HG02884 (cell line): ENCODE results near the gene E2F3.

ENCODE experiments used
- ATAC-seq: cut with Tn5 transposase; IDR thresholded peaks from one replicate; pipeline ENCODE4 v1.9.1; 2021; ENCODE audit warnings: mild to moderate bottlenecking, moderate library complexity; ENCODE audit not compliant: unreplicated experiment

The E2F3 gene

GRCh38 chr6:20433321-20433720 is 31.6 kb downstream of the E2F3 start:
- ATAC-seq = no peak

GRCh38 chr6:20433929-20434328 is 32.2 kb downstream of the E2F3 start:
- no peak for ATAC-seq

- ATAC-seq = no peak
Measured at GRCh38 chr6:20434766-20435165, 33.1 kb downstream of the E2F3 start.

DNA sequence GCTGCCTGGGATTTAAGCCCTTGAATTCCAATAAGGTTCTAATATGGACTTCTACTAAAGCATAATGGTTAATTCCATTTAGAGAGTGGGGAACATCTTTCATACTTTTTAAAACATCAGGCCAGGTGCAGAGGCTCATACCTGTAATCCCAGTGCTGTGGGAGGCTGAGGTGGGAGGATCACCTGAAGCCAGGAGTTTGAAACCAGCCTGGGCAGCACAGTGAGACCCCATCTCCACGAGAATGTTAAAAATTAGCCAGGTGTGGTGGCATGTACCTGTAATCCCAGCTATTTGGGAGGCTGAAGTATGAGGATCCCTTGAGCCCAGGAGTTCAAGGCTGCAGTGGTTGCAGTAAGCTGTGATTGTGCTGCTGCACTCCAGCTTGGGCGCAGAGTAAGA is 35.0 kb downstream of the E2F3 start:
- no peak for ATAC-seq

DNA sequence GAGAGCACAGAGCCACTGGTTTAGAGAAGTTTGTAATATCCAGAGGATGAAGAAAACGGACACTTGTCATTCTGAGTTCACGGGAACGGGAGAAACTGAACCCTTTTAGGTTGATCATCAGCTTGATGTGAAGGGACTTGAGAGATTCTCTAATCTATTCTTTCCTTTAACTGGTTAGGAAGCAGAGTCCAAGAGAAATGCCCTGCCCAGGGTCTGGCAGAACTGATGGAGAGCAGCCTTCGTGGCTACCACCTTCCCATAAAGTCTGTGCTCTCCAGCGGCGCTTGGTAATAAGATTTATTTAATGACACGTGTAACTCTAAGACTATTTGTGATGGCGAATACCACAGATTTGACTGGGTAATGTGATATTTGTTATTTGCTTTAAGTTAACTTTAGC is 36.0 kb downstream of the E2F3 start:
- ATAC-seq = no peak

DNA sequence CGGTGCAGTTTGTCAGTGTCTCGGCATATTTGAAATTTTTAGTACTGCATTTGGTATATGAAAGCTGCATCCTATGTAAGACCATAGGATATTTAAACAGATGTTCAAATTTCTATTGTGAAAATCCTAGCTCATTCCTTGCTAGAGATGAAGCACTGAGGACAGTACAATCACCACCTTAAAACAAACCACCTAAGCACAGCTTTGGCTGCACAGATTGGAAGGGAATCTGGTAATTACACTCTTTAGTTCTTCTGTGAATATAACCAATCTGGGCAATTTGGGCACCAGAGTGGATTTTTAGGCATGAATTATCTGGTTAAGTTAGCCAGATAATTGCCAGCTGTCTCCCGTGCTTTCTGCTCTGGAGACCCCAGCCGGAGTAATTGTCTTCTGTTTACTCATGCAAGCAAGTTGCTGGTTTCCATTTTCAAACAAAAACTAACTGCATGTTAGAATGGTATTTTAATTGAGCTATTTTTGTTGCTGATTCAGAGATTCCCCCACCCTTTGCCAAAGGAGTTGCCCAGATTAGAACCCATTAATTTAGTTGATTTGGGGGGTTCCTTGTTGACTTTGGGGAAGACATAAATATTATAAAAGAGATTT is 36.9 kb downstream of the E2F3 start:
- no peak for ATAC-seq

DNA sequence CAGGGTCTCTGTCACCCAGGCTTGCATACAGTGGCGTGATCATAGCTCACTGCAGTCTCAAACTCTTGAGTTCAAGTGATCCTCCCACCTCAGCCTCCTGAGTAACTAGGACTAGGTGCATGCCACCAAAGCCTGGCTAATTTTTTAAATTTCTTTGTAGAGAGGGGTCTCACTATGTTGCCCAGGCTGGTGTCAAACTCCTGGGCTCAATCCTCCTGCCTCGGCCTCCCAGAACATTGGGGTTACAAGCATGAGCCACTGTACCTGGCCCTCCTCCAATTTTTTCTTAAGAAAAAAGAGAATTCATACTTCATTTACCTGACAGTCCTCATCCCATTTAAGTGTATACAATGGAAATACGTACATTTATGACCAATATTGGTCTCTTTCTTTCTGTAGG is 37.9 kb downstream of the E2F3 start:
- ATAC-seq = no peak

GRCh38 chr6:20440296-20440695 is 38.6 kb downstream of the E2F3 start:
- ATAC-seq = no peak

DNA sequence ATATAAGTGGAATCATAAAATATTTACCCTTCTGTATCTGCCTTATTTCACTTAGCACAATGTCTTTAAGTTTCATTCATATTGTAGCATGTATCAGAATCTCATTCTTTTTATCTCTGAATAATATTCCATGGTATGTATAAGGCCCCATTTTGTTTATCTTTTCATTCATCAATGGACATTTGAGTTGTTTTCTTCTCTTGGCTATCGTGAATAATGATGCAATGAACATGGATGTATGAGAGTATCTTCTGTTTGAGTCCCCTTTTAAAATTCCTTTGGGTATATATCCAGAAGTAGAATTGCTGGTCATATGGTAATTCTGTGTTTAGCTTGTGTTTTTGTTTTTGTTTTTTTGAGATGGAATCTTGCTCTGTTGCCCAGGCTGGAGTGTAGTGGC is 39.6 kb downstream of the E2F3 start:
- no peak for ATAC-seq

GRCh38 chr6:20441921-20442320 is 40.2 kb downstream of the E2F3 start:
- ATAC-seq = no peak

DNA sequence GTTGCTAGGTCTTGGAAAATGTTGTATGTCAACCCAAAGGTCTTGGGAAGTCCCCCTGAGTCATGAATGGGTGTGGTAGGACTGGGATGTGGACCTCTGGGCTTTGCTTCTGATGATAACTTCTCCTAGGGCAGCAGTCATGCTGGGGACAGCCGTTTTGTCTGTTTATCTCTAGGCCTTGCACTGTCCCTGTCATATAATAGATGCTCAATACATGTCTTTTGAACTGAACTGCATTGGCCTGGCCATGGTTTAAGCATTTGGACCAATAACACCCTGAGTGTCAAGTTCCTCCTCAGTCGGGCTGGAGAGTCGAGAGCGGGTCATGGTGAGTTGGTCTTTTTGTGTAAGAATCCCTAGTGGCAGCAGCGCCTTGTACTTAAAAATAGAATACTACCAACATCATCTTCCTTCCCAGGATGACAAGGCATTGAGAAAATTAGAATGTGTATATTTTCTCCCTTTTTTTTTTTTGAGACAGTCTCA is 43.1 kb downstream of the E2F3 start:
- ATAC-seq = no peak

DNA sequence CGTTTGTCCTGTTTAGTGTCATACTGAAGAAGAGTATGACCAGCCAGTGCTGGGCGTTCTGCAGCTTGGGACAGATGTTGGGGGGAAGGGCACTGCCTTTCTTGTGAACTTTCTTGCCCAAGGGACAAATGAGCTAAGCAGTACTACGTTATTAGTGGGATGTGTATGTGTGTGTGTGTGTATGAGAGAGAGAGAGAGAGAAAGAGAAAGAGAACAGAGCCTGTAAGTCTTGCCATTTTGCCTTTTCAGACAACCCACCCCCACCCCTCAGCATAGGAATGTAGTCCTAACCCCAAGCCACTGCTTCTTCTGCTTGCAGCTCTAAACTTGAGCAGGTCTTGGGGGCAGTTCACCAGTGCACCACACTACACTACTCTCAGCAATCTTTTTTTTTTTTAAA is 45.5 kb downstream of the E2F3 start:
- ATAC-seq = no peak

- no peak for ATAC-seq
Measured at GRCh38 chr6:20447581-20448132, 46.0 kb downstream of the E2F3 start.

DNA sequence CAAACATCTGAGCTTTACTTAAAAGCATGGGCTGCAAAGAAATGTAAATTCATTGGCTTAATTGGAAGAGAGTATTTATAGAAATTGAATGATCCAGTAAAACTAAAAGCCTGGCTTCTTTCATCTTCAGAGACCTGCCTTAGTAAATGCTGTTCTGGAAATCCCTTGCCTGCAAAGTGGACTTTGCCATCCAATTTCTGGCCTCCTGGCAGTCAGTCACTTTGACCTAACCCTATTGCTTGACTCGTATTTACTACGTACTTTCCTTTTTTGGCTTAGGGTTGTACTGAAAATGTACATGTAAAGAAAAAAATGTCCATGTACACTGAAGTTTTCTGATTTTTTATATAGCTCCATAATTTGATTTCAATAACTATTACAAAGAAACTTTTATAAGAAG is 47.1 kb downstream of the E2F3 start:
- ATAC-seq = no peak

- no peak for ATAC-seq
Measured at GRCh38 chr6:20454204-20454824, 52.6 kb downstream of the E2F3 start.

GRCh38 chr6:20455251-20455940 is 53.7 kb downstream of the E2F3 start:
- no peak for ATAC-seq

GRCh38 chr6:20458027-20458894 is 56.6 kb downstream of the E2F3 start:
- ATAC-seq = no peak

DNA sequence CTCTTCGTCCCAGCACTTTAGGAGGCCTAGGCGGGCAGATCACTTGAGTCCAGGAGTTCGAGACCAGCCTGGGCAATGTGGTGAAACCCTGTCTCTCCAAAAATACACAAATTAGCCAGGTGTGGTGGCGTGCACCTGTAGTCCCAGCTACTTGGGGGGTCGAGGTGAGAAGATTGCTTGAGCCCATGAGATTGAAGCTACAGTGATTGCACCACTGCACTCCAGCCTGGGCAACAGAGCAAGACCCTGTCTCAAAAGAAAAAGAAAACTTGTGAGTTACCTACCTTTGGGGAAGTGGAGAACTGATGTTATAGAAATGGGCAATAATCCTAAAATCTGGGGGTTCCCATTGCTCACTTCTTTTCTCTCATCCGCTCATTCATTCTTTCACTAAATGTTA is 58.0 kb downstream of the E2F3 start:
- ATAC-seq = no peak

- no peak for ATAC-seq
Measured at GRCh38 chr6:20461576-20461975, 59.9 kb downstream of the E2F3 start.

- peak; percentile 54 for ATAC-seq
Measured at GRCh38 chr6:20463396-20463795, 61.7 kb downstream of the E2F3 start.

DNA sequence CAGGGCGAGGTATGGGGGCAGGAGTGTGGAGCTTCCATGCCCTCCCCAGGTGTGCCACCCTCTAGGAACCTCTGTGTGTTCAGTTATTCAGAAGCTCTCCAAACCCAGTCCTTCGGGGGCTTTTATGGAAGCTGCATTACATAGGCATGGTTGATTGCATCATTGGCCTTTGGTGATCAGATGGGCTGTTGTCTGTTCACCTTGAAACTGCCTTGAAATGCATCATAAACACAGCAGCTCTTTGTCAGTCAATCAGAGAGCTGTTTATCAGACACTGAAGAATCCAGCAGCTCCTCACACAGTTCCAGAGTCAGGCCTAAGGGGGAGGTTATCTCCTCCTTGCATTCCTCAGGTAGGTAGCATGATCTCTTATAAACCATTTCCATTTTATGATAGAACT is 62.4 kb downstream of the E2F3 start:
- no peak for ATAC-seq
